ENCODE data around the gene TNS1. TPM values are rescaled to one million over a fixed set of nuclear protein-coding genes. Genes with fewer than 3 reads are reported as not detected.

The TNS1 gene
- total and polyA plus RNA-seq, 2 experiments from 2014 or later = 81.6 to 99.3 TPM

- peak; percentile 57 for DNase-seq
- Histone ChIP-seq H3K36me3 (ENCODE audit: low read depth) (no peaks in the 10 kb centered on the region; the same call in 1 of the 2 replicates), H3K27me3 (replicated peaks; ENCODE audit: insufficient read depth) (no peaks in the 10 kb centered on the region), H3K9me3 (ENCODE audit: low read depth) (no peaks in the 10 kb centered on the region), H3K9me2 (ENCODE audit: insufficient read depth) (no peaks in the 10 kb centered on the region), H3K4me1 (ENCODE audit: insufficient read depth) (peaks cover 17% of the 10 kb centered on the region), H3K79me2 (ENCODE audit: insufficient read depth) (no peaks in the 10 kb centered on the region), H3F3A (ENCODE audit: insufficient read depth) (peaks cover 65% of the 10 kb centered on the region), H3K4me2 (ENCODE audit: unreplicated experiment) (no peak overlapping the region), H3K27ac (no peak overlapping the region), H3K9ac (no peak overlapping the region), H2AFZ (no peak overlapping the region), H3K4me3 (no peak overlapping the region), H4K20me1 (ENCODE audit: insufficient read depth) (no peaks in the 10 kb centered on the region)
- TF ChIP-seq EZH2phosphoT487 (IDR thresholded peaks at IDR 0.05; ENCODE audit: insufficient read depth, low read depth) (no peak), EZH2 (IDR thresholded peaks at IDR 0.05; ENCODE audit: insufficient read depth, poor library complexity, severe bottlenecking) (no peak)
- WGBS, 2 experiments (ENCODE audit: low coverage in 1 of 2, low lambda C conversion rate in 2 of 2, missing lambda C conversion rate in 2 of 2) = 72 to 76% methylated on average over 5 of the region's 5 CpGs
- in situ Hi-C loops (cut with MboI) = loop anchor here (10.0 kb wide), 1 partner anchor 92 kb away; no protein-coding TSS in a partner anchor
These were observed 209.9 kb downstream of the TNS1 start for GRCh38 chr2:217792626-217793527.

GRCh38 chr2:217791551-217791950 is 211.2 kb downstream of the TNS1 start:
- no peaks in the 10 kb centered on the region for H3K79me2 ChIP-seq (ENCODE audit: insufficient read depth)
- H4K20me1 ChIP-seq (ENCODE audit: insufficient read depth) = no peaks in the 10 kb centered on the region
- H2AFZ ChIP-seq = no peak overlapping the region
- 94 to 98% methylated on average over 2 of the region's 2 CpGs for WGBS, 2 experiments (ENCODE audit: low coverage in 1 of 2, low lambda C conversion rate in 2 of 2, missing lambda C conversion rate in 2 of 2)
- H3F3A ChIP-seq (ENCODE audit: insufficient read depth) = peaks cover 60% of the 10 kb centered on the region
- H3K27ac ChIP-seq = peak overlapping the region; percentile 44; the same call in 1 of the 2 replicates
- TF ChIP-seq EZH2phosphoT487 (IDR thresholded peaks at IDR 0.05; ENCODE audit: insufficient read depth, low read depth) (no peak), EZH2 (IDR thresholded peaks at IDR 0.05; ENCODE audit: insufficient read depth, poor library complexity, severe bottlenecking) (no peak)
- H3K4me2 ChIP-seq (ENCODE audit: unreplicated experiment) = no peak overlapping the region
- H3K27me3 ChIP-seq (replicated peaks; ENCODE audit: insufficient read depth) = no peaks in the 10 kb centered on the region
- H3K9me2 ChIP-seq (ENCODE audit: insufficient read depth) = no peaks in the 10 kb centered on the region
- no peak overlapping the region for H3K9ac ChIP-seq
- no peak for DNase-seq
- H3K4me3 ChIP-seq = no peak overlapping the region
- in situ Hi-C loops (cut with MboI) = loop anchor here (10.0 kb wide), 1 partner anchor 93 kb away; no protein-coding TSS in a partner anchor
- H3K9me3 ChIP-seq (ENCODE audit: low read depth) = no peaks in the 10 kb centered on the region
- H3K36me3 ChIP-seq (ENCODE audit: low read depth) = no peaks in the 10 kb centered on the region; the same call in 1 of the 2 replicates
- peaks cover 17% of the 10 kb centered on the region for H3K4me1 ChIP-seq (ENCODE audit: insufficient read depth)

GRCh38 chr2:217790681-217791392 is 212.0 kb downstream of the TNS1 start:
- Histone ChIP-seq H2AFZ (no peak overlapping the region), H3K9ac (no peak overlapping the region), H3K27me3 (replicated peaks; ENCODE audit: insufficient read depth) (no peaks in the 10 kb centered on the region), H3K36me3 (ENCODE audit: low read depth) (no peaks in the 10 kb centered on the region; the same call in 1 of the 2 replicates), H3K9me2 (ENCODE audit: insufficient read depth) (no peaks in the 10 kb centered on the region), H4K20me1 (ENCODE audit: insufficient read depth) (no peaks in the 10 kb centered on the region), H3K9me3 (ENCODE audit: low read depth) (no peaks in the 10 kb centered on the region), H3K79me2 (ENCODE audit: insufficient read depth) (no peaks in the 10 kb centered on the region), H3F3A (ENCODE audit: insufficient read depth) (peaks cover 55% of the 10 kb centered on the region), H3K4me3 (no peak overlapping the region), H3K27ac (peak overlapping the region; percentile 44), H3K4me2 (ENCODE audit: unreplicated experiment) (peak overlapping the region; percentile 51), H3K4me1 (ENCODE audit: insufficient read depth) (peaks cover 17% of the 10 kb centered on the region)
- TF ChIP-seq EZH2phosphoT487 (IDR thresholded peaks at IDR 0.05; ENCODE audit: insufficient read depth, low read depth) (no peak), EZH2 (IDR thresholded peaks at IDR 0.05; ENCODE audit: insufficient read depth, poor library complexity, severe bottlenecking) (no peak)
- in situ Hi-C loops (cut with MboI) = loop anchor here (10.0 kb wide), 1 partner anchor 94 kb away; no protein-coding TSS in a partner anchor
- WGBS, 2 experiments (ENCODE audit: low coverage in 1 of 2, low lambda C conversion rate in 2 of 2, missing lambda C conversion rate in 2 of 2) = 49 to 54% methylated on average over 5 of the region's 5 CpGs
- peak; percentile 93 for DNase-seq

- Histone ChIP-seq H3K9me2 (ENCODE audit: insufficient read depth) (no peaks in the 10 kb centered on the region), H3K27ac (peak overlapping the region; percentile 44), H3K27me3 (replicated peaks; ENCODE audit: insufficient read depth) (no peaks in the 10 kb centered on the region), H3K4me3 (no peak overlapping the region), H2AFZ (no peak overlapping the region), H3K79me2 (ENCODE audit: insufficient read depth) (no peaks in the 10 kb centered on the region), H3K36me3 (ENCODE audit: low read depth) (no peaks in the 10 kb centered on the region; the same call in 1 of the 2 replicates), H3K9ac (no peak overlapping the region), H3K4me2 (ENCODE audit: unreplicated experiment) (peak overlapping the region; percentile 51), H3F3A (ENCODE audit: insufficient read depth) (peaks cover 52% of the 10 kb centered on the region), H3K4me1 (ENCODE audit: insufficient read depth) (peaks cover 17% of the 10 kb centered on the region), H3K9me3 (ENCODE audit: low read depth) (no peaks in the 10 kb centered on the region), H4K20me1 (ENCODE audit: insufficient read depth) (no peaks in the 10 kb centered on the region)
- 67 to 69% methylated on average over 10 of the region's 10 CpGs for WGBS, 2 experiments (ENCODE audit: low coverage in 1 of 2, low lambda C conversion rate in 2 of 2, missing lambda C conversion rate in 2 of 2)
- in situ Hi-C loops (cut with MboI) = loop anchor here (10.0 kb wide), 1 partner anchor 95 kb away; no protein-coding TSS in a partner anchor
- TF ChIP-seq EZH2phosphoT487 (IDR thresholded peaks at IDR 0.05; ENCODE audit: insufficient read depth, low read depth) (no peak), EZH2 (IDR thresholded peaks at IDR 0.05; ENCODE audit: insufficient read depth, poor library complexity, severe bottlenecking) (no peak)
- DNase-seq = no peak
These were observed 212.6 kb downstream of the TNS1 start for GRCh38 chr2:217790195-217790594.

Measured in GM23248 (cell line).